PFSK-1 (cell line): ENCODE results near the gene USP34.

ENCODE experiments used
- FOXP2 ChIP-seq: optimal IDR thresholded peaks from 2 replicates; pipeline ENCODE3; 2011; ENCODE audit warnings: borderline replicate concordance, control low read depth, inconsistent platforms; ENCODE audit not compliant: insufficient read depth; ENCODE audit errors: extremely low read length, extremely low read depth
- POLR2AphosphoS5 ChIP-seq: IDR thresholded peaks from 2 replicates; pipeline ENCODE4 v1.6.1; 2012; ENCODE audit warnings: low read depth, mild to moderate bottlenecking, control low read depth, low read length, moderate library complexity
- SIN3A ChIP-seq: IDR thresholded peaks from 2 replicates; pipeline ENCODE4 v1.6.1; 2012; ENCODE audit warnings: mild to moderate bottlenecking, low read length, moderate library complexity, borderline replicate concordance; ENCODE audit not compliant: insufficient read depth
- TAF1 ChIP-seq: IDR thresholded peaks from 2 replicates; pipeline ENCODE4 v1.6.1; 2012; ENCODE audit warnings: low read length, control low read depth, borderline replicate concordance; ENCODE audit not compliant: insufficient read depth
- TF ChIP-seq, protein P1 (sequence below), 2 experiments: IDR thresholded peaks; 2 replicates each; pipeline versions ENCODE4 v1.6.1 to v1.8.0; 2011 to 2012; ENCODE audit warnings: low read depth in 2 of 2, low read length in 2 of 2, control low read depth in 1 of 2, inconsistent platforms in 1 of 2, mild to moderate bottlenecking in 1 of 2, moderate library complexity in 1 of 2; ENCODE audit not compliant: insufficient read depth in 1 of 2

USP34 gene

GRCh38 chr2:61340242-61340641, 130.6 kb downstream of the USP34 start:
- TF ChIP-seq POLR2AphosphoS5 (no peak), SIN3A (no peak)

- TF ChIP-seq, protein P1, sequence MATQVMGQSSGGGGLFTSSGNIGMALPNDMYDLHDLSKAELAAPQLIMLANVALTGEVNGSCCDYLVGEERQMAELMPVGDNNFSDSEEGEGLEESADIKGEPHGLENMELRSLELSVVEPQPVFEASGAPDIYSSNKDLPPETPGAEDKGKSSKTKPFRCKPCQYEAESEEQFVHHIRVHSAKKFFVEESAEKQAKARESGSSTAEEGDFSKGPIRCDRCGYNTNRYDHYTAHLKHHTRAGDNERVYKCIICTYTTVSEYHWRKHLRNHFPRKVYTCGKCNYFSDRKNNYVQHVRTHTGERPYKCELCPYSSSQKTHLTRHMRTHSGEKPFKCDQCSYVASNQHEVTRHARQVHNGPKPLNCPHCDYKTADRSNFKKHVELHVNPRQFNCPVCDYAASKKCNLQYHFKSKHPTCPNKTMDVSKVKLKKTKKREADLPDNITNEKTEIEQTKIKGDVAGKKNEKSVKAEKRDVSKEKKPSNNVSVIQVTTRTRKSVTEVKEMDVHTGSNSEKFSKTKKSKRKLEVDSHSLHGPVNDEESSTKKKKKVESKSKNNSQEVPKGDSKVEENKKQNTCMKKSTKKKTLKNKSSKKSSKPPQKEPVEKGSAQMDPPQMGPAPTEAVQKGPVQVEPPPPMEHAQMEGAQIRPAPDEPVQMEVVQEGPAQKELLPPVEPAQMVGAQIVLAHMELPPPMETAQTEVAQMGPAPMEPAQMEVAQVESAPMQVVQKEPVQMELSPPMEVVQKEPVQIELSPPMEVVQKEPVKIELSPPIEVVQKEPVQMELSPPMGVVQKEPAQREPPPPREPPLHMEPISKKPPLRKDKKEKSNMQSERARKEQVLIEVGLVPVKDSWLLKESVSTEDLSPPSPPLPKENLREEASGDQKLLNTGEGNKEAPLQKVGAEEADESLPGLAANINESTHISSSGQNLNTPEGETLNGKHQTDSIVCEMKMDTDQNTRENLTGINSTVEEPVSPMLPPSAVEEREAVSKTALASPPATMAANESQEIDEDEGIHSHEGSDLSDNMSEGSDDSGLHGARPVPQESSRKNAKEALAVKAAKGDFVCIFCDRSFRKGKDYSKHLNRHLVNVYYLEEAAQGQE (IDR thresholded peaks at IDR 0.05; ENCODE audit: insufficient read depth in 1 of 2, low read depth in 2 of 2, low read length in 2 of 2), result no peak
- TF ChIP-seq POLR2AphosphoS5 (no peak), TAF1 (no peak), SIN3A (no peak)
Observed at GRCh38 chr2:61338447-61338846, 132.4 kb downstream of the USP34 start.

- TF ChIP-seq SIN3A (no peak), POLR2AphosphoS5 (no peak), TAF1 (no peak), FOXP2 (no peak)
- TF ChIP-seq, protein P1 (IDR thresholded peaks at IDR 0.05; ENCODE audit: insufficient read depth in 1 of 2, low read depth in 2 of 2, low read length in 2 of 2), result no peak
Observed at GRCh38 chr2:61335187-61335586, 135.7 kb downstream of the USP34 start.

- TF ChIP-seq SIN3A (no peak), TAF1 (no peak), FOXP2 (no peak), POLR2AphosphoS5 (no peak)
- TF ChIP-seq, protein P1 (IDR thresholded peaks at IDR 0.05; ENCODE audit: insufficient read depth in 1 of 2, low read depth in 2 of 2, low read length in 2 of 2), result no peak
Observed at GRCh38 chr2:61334466-61334865, 136.4 kb downstream of the USP34 start.

- TF ChIP-seq SIN3A (no peak), TAF1 (no peak), POLR2AphosphoS5 (no peak), FOXP2 (no peak)
- TF ChIP-seq, protein P1 (IDR thresholded peaks at IDR 0.05; ENCODE audit: insufficient read depth in 1 of 2, low read depth in 2 of 2, low read length in 2 of 2), result no peak
Observed at GRCh38 chr2:61328707-61329251, 142.1 kb downstream of the USP34 start.
